ENCODE measurements around the gene OLFM1.

- TF ChIP-seq CTCF (IDR thresholded peaks at IDR 0.05; ENCODE audit: borderline replicate concordance, extremely low read depth, low read length, poor library complexity, severe bottlenecking) (no peak), EZH2 (IDR thresholded peaks at IDR 0.05; ENCODE audit: borderline replicate concordance, low read depth, low read length, severe bottlenecking) (no peak)
These were observed 29.4 kb downstream of the OLFM1 start for GRCh38 chr9:135116881-135117280.

All from DND-41 (cell line).